Subcutaneous adipose tissue (tissue), 4 donors: ENCODE data around the gene PLXNA2. TPM values are rescaled to one million over a fixed set of nuclear protein-coding genes. Genes with fewer than 3 reads are reported as not detected.

Experiments
- CTCF ChIP-seq: fragments of 450-650 bp; IDR thresholded peaks from one replicate; pipeline ENCODE4 v1.5.1; 2016; ENCODE audit warnings: low read depth, mild to moderate bottlenecking, control low read depth, antibody characterized with exemption, moderate library complexity
- total RNA-seq, 4 donors: library from RNA; depleted of rRNA; stranded (reverse); fragments of >200 nt; gene quantifications; one replicate each; pipeline ENCODE4 v1.1.0, GENCODE V29; 2016

Gene PLXNA2
- total RNA-seq, 4 donors from 2014 or later = 6.8 to 37.5 (median 14.3) TPM

- no peak for TF ChIP-seq CTCF
Measured at GRCh38 chr1:208098773-208099172, 145.4 kb downstream of the PLXNA2 start.

- TF ChIP-seq CTCF = no peak
Measured at GRCh38 chr1:208093754-208094719, 150.1 kb downstream of the PLXNA2 start.

GRCh38 chr1:208093046-208093445 lies 151.1 kb downstream of the PLXNA2 start:
- TF ChIP-seq CTCF = no peak

- no peak for TF ChIP-seq CTCF
Measured at GRCh38 chr1:208090388-208091301, 153.5 kb downstream of the PLXNA2 start.

- no peak for TF ChIP-seq CTCF
Measured at GRCh38 chr1:208089761-208090370, 154.3 kb downstream of the PLXNA2 start.

GRCh38 chr1:208089149-208089548 lies 155.0 kb downstream of the PLXNA2 start:
- no peak for TF ChIP-seq CTCF
